ENCODE results near the gene TTLL13. TPM values are rescaled to one million over a fixed set of nuclear protein-coding genes. Genes with fewer than 3 reads are reported as not detected.
"Not testable (repeated sequence)": the region's sequence is repeated elsewhere in the genome, so short reads cannot be mapped to it uniquely, and the experiment has no call there.

Gene TTLL13
- total RNA-seq, 1 donor from 2014 or later, result 0.19 TPM

- Mint-ChIP-seq H3K36me3 (ENCODE audit: low read depth) (no peaks in the 10 kb centered on the region), H3K4me3 (no peak overlapping the region), H3K27me3 (ENCODE audit: low read depth) (no peaks in the 10 kb centered on the region), H3K4me1 (peaks cover 7% of the 10 kb centered on the region), H3K27ac (ENCODE audit: unreplicated experiment) (no peak overlapping the region), H3K9me3 (no peaks in the 10 kb centered on the region)
- TF ChIP-seq CTCF (conservative IDR thresholded peaks at IDR 0.05), result no peak
- no peak for DNase-seq (ENCODE audit: low read depth, low spot score)
These were observed 37.7 kb downstream of the TTLL13 start for GRCh38 chr15:90287101-90287500.

- no peak for TF ChIP-seq CTCF (conservative IDR thresholded peaks at IDR 0.05)
- H3K27me3 Mint-ChIP-seq (ENCODE audit: low read depth), result no peaks in the 10 kb centered on the region
- DNase-seq (ENCODE audit: low read depth, low spot score), result no peak
- no peak overlapping the region for H3K27ac Mint-ChIP-seq (ENCODE audit: unreplicated experiment)
- H3K36me3 Mint-ChIP-seq (ENCODE audit: low read depth), result no peaks in the 10 kb centered on the region
- H3K4me1 Mint-ChIP-seq, result peaks cover 7% of the 10 kb centered on the region
- no peaks in the 10 kb centered on the region for H3K9me3 Mint-ChIP-seq
- no peak overlapping the region for H3K4me3 Mint-ChIP-seq
These were observed 38.6 kb downstream of the TTLL13 start for GRCh38 chr15:90287946-90288345.

GRCh38 chr15:90291679-90292356, 42.5 kb downstream of the TTLL13 start:
- no peaks in the 10 kb centered on the region for H3K36me3 Mint-ChIP-seq (ENCODE audit: low read depth)
- no peaks in the 10 kb centered on the region for H3K9me3 Mint-ChIP-seq
- no peak overlapping the region for H3K27ac Mint-ChIP-seq (ENCODE audit: unreplicated experiment)
- no peak for TF ChIP-seq CTCF (conservative IDR thresholded peaks at IDR 0.05)
- H3K4me1 Mint-ChIP-seq, result peaks cover 4% of the 10 kb centered on the region
- DNase-seq (ENCODE audit: low read depth, low spot score), result no peak
- H3K27me3 Mint-ChIP-seq (ENCODE audit: low read depth), result peaks cover 4% of the 10 kb centered on the region
- H3K4me3 Mint-ChIP-seq, result no peak overlapping the region

- not testable (repeated sequence) for H3K9me3 Mint-ChIP-seq; H3K27me3 Mint-ChIP-seq (ENCODE audit: low read depth); H3K27ac Mint-ChIP-seq (ENCODE audit: unreplicated experiment); H3K4me3 Mint-ChIP-seq; H3K36me3 Mint-ChIP-seq (ENCODE audit: low read depth); H3K4me1 Mint-ChIP-seq
- peak; percentile 87 for TF ChIP-seq CTCF (conservative IDR thresholded peaks at IDR 0.05)
- DNase-seq (ENCODE audit: low read depth, low spot score), result peak; percentile 61
These were observed 43.9 kb downstream of the TTLL13 start for GRCh38 chr15:90293040-90293810.

GRCh38 chr15:90294159-90294558, 44.8 kb downstream of the TTLL13 start:
- Mint-ChIP-seq H3K27ac (ENCODE audit: unreplicated experiment) (no peak overlapping the region), H3K9me3 (no peaks in the 10 kb centered on the region), H3K4me3 (no peak overlapping the region)

More at GRCh38 chr15:90294159-90294558, 44.8 kb downstream of the TTLL13 start:
- Mint-ChIP-seq H3K36me3 (ENCODE audit: low read depth) (no peaks in the 10 kb centered on the region), H3K27me3 (ENCODE audit: low read depth) (peaks cover 8% of the 10 kb centered on the region), H3K4me1 (no peaks in the 10 kb centered on the region)
- no peak for TF ChIP-seq CTCF (conservative IDR thresholded peaks at IDR 0.05)
- no peak for DNase-seq (ENCODE audit: low read depth, low spot score)

Data from neural crest cell (in vitro differentiated cells).